ENCODE measurements around the gene C10orf71. TPM values are rescaled to one million over a fixed set of nuclear protein-coding genes. Genes with fewer than 3 reads are reported as not detected.

Gene C10orf71
- total RNA-seq, 1 donor: not detected

- no peak overlapping the region for H3K4me3 ChIP-seq (ENCODE audit: low read depth, low read length)
- no peak for DNase-seq (ENCODE audit: low read depth)
- TF ChIP-seq CTCF (IDR thresholded peaks at IDR 0.05; ENCODE audit: insufficient read depth, low read depth, low read length): no peak
Observed at GRCh38 chr10:49354593-49354992, 55.6 kb downstream of the C10orf71 start.

- H3K4me3 ChIP-seq (ENCODE audit: low read depth, low read length): no peak overlapping the region
- DNase-seq (ENCODE audit: low read depth): no peak
- no peak for TF ChIP-seq CTCF (IDR thresholded peaks at IDR 0.05; ENCODE audit: insufficient read depth, low read depth, low read length)
Observed at GRCh38 chr10:49355221-49355620, 56.3 kb downstream of the C10orf71 start.

- no peak for TF ChIP-seq CTCF (IDR thresholded peaks at IDR 0.05; ENCODE audit: insufficient read depth, low read depth, low read length)
- no peak for DNase-seq (ENCODE audit: low read depth)
- H3K4me3 ChIP-seq (ENCODE audit: low read depth, low read length): no peak overlapping the region
Observed at GRCh38 chr10:49356181-49356580, 57.2 kb downstream of the C10orf71 start.

- no peak for DNase-seq (ENCODE audit: low read depth)
- TF ChIP-seq CTCF (IDR thresholded peaks at IDR 0.05; ENCODE audit: insufficient read depth, low read depth, low read length): no peak
- H3K4me3 ChIP-seq (ENCODE audit: low read depth, low read length): no peak overlapping the region
Observed at GRCh38 chr10:49356944-49357343, 58.0 kb downstream of the C10orf71 start.

- no peak overlapping the region for H3K4me3 ChIP-seq (ENCODE audit: low read depth, low read length)
- DNase-seq (ENCODE audit: low read depth): no peak
- no peak for TF ChIP-seq CTCF (IDR thresholded peaks at IDR 0.05; ENCODE audit: insufficient read depth, low read depth, low read length)
Observed at GRCh38 chr10:49357910-49358309, 58.9 kb downstream of the C10orf71 start.

- H3K4me3 ChIP-seq (ENCODE audit: low read depth, low read length): no peak overlapping the region
- DNase-seq (ENCODE audit: low read depth): peak; percentile 19
- no peak for TF ChIP-seq CTCF (IDR thresholded peaks at IDR 0.05; ENCODE audit: insufficient read depth, low read depth, low read length)
Observed at GRCh38 chr10:49359349-49360270, 60.6 kb downstream of the C10orf71 start.

Data from fibroblast of villous mesenchyme (primary cell).